Left ventricle myocardium inferior (tissue), 1 donor: Measurements from ENCODE around the gene GPC2. TPM values are rescaled to one million over a fixed set of nuclear protein-coding genes. Genes with fewer than 3 reads are reported as not detected.

ENCODE experiments used
- DNase-seq: peaks from one replicate; pipeline ENCODE4 v3.0.0-alpha.2; 2020
- H3K27ac ChIP-seq: fragments of 200-600 bp; replicated peaks from 2 replicates; pipeline ENCODE4 v1.8.0; 2021
- H3K27me3 ChIP-seq: fragments of 200-600 bp; 2 replicates; pipeline ENCODE4 v1.8.0; 2021; ENCODE audit warnings: low read depth
- H3K36me3 ChIP-seq: fragments of 200-600 bp; 2 replicates; pipeline ENCODE4 v1.8.0; 2021
- H3K4me1 ChIP-seq: fragments of 200-600 bp; 2 replicates; pipeline ENCODE4 v1.8.0; 2021
- H3K4me3 ChIP-seq: fragments of 200-600 bp; 2 replicates; pipeline ENCODE4 v1.8.0; 2021; ENCODE audit warnings: mild to moderate bottlenecking, moderate library complexity
- H3K9me3 ChIP-seq: fragments of 200-600 bp; replicated peaks from 2 replicates; pipeline ENCODE4 v1.8.0; 2021
- CTCF ChIP-seq: fragments of 200-600 bp; IDR thresholded peaks from 2 replicates; pipeline ENCODE4 v1.8.0; 2021; ENCODE audit warnings: antibody characterized with exemption, mild to moderate bottlenecking, borderline replicate concordance
- intact Hi-C: fragments of 100-400 bp; cut with micrococcal nuclease; formaldehyde crosslinking; loops from one replicate; pipeline ENCODE4 v1.11.0; 2022
- total RNA-seq: library from RNA; stranded (reverse); fragmentation: NEBNext Ultra II Directional; extraction: Animal tissue kit (Norgen Biotek cat#: 25700); gene quantifications from one replicate; pipeline ENCODE4 v1.2.1, GENCODE V29; 2021
- donor health status: DM: no; HTN: yes; CAD: no; lungs with severe emphysema.

GPC2 gene
- total RNA-seq, 1 donor from 2014 or later = 0.25 TPM

DNA sequence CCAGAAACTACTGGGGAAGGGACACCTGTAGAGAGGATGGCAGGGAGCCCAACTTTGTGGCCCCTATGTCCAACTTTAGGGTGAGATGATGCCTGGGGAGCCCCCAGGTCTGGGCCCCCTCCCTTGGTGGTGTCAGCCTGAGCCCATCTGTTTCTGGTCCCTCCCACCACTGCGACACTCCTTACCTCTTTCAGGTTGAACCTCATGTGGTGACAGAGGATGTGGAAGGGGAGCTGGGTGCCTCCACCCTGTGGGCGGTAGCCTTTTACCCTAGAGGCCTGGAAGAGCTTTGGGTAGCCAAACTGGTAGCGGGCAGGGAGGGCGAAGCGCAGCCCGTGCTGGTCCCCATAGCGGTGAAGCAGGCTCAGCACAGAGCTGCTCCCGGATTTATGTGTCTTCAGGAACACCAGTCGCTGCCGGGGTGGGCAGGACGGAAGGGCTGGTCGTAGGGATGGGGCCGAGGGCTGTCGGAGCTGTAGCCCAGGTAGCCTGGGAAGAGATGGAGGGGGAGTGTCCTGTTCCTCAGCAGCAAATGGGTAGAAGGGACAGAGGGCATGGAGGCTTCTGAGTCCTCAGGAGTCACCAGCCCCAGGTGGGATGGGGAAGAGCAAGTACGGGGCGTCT lies 10.8 kb downstream of the GPC2 start:
- Histone ChIP-seq H3K27ac (no peak overlapping the region), H3K27me3 (peaks cover 62% of the 10 kb centered on the region), H3K4me1 (peaks cover 27% of the 10 kb centered on the region), H3K36me3 (no peaks in the 10 kb centered on the region), H3K9me3 (no peaks in the 10 kb centered on the region), H3K4me3 (no peak overlapping the region)
- no peak for DNase-seq
- intact Hi-C loops = no loop called here
- TF ChIP-seq CTCF = no peak

- Histone ChIP-seq H3K27ac (no peak overlapping the region), H3K4me3 (no peak overlapping the region), H3K4me1 (peaks cover 24% of the 10 kb centered on the region), H3K9me3 (no peaks in the 10 kb centered on the region), H3K36me3 (no peaks in the 10 kb centered on the region), H3K27me3 (peaks cover 38% of the 10 kb centered on the region)
- DNase-seq = no peak
- no peak for TF ChIP-seq CTCF
- intact Hi-C loops = no loop called here
Measured at GRCh38 chr7:100163871-100164270, 13.3 kb downstream of the GPC2 start.

- Histone ChIP-seq H3K27me3 (peaks cover 33% of the 10 kb centered on the region), H3K9me3 (no peaks in the 10 kb centered on the region), H3K36me3 (no peaks in the 10 kb centered on the region), H3K4me3 (no peak overlapping the region), H3K27ac (no peak overlapping the region), H3K4me1 (peaks cover 24% of the 10 kb centered on the region)
- no peak for DNase-seq
- no peak for TF ChIP-seq CTCF
- intact Hi-C loops = no loop called here
Measured at GRCh38 chr7:100163006-100163531, 14.1 kb downstream of the GPC2 start.

DNA sequence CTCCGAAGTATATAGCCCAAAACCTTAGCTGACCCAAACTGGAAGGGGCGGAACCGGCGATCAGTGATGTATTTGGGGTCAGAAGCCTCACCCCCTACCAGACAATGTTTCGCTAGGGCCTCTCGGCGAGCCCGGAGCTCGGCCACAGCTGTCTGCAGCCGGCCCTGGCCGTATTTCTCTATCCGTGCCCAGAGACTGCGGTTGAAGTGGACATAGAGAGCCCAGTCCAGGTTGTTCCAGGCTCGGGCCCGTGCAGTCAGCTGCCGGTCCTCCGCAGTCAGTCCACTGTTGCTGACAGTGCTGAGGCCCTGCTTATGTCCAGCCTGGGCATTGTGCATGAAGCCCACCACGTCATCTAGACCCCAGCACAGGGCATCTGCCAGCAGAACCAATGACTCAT lies 17.1 kb downstream of the GPC2 start:
- no peak for DNase-seq
- no peak for TF ChIP-seq CTCF
- Histone ChIP-seq H3K9me3 (no peaks in the 10 kb centered on the region), H3K4me1 (peaks cover 26% of the 10 kb centered on the region), H3K27me3 (peaks cover 7% of the 10 kb centered on the region), H3K36me3 (peaks cover 17% of the 10 kb centered on the region), H3K4me3 (no peak overlapping the region), H3K27ac (no peak overlapping the region)
- intact Hi-C loops = no loop called here

DNA sequence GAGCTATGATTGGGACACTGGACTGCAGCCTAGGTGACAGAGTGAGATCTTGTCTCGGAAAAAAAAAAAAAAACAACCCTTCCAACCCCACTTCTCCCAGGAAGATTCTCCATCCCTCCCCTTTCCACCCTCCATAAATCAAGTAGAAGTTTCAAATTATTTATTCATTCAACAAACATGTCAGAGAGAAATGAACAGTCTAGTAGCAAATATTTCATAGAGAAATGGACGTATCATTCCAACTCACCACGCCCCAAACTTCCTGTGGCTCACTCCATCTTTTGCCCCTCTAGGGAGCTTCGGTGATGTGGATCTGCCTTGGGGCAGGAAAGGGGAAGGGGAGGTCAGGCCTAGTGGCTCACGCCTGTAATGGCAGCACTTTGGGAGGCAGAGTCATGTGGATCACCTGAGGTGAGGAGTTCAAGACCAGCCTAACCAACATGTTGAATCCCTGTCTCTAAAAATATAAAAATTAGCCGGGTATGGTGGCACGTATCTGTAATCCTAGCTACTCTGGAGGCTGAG lies 18.0 kb downstream of the GPC2 start:
- intact Hi-C loops = no loop called here
- peaks cover 26% of the 10 kb centered on the region for H3K4me1 ChIP-seq
- H3K4me3 ChIP-seq = peak overlapping the region; percentile 95
- peaks cover 3% of the 10 kb centered on the region for H3K27me3 ChIP-seq
- H3K27ac ChIP-seq = peak overlapping the region; percentile 87
- no peaks in the 10 kb centered on the region for H3K9me3 ChIP-seq
- no peak for TF ChIP-seq CTCF
- no peak for DNase-seq
- peaks cover 26% of the 10 kb centered on the region for H3K36me3 ChIP-seq
